HEK293T (cell line): ENCODE measurements around the gene GSTM4.

ENCODE experiments used
- CTCF ChIA-PET: fragments of 350-600 bp; formaldehyde crosslinking; extraction: SDS; loops from one replicate; lab custom pipeline; 2021; ENCODE audit warnings: antibody characterized with exemption, inconsistent platforms; lab: Yijun Ruan, JAX
- POLR2A ChIA-PET: fragments of 350-600 bp; formaldehyde crosslinking; extraction: SDS; loops from one replicate; lab custom pipeline; 2020; ENCODE audit warnings: antibody characterized with exemption, inconsistent platforms; lab: Yijun Ruan, JAX
- DNase-seq: peaks from one replicate; pipeline ENCODE4 v3.0.0; 2012; ENCODE audit warnings: mixed read lengths; ENCODE audit errors: extremely low spot score
- ARNT ChIP-seq: fragments of 450-650 bp; IDR thresholded peaks from 2 replicates; pipeline ENCODE4 v1.6.1; 2017; ENCODE audit warnings: mild to moderate bottlenecking
- BHLHE40 ChIP-seq: fragments of 450-650 bp; IDR thresholded peaks from 2 replicates; pipeline ENCODE4 v1.6.1; 2016; ENCODE audit warnings: mild to moderate bottlenecking, moderate library complexity, borderline replicate concordance
- CTBP1 ChIP-seq: fragments of 450-650 bp; IDR thresholded peaks from 2 replicates; pipeline ENCODE4 v1.6.1; 2016; ENCODE audit warnings: borderline replicate concordance
- ELF4 ChIP-seq: fragments of 450-650 bp; IDR thresholded peaks from 2 replicates; pipeline ENCODE4 v1.6.1; 2017; ENCODE audit warnings: antibody characterized with exemption
- FOXA1 ChIP-seq: fragments of 450-650 bp; IDR thresholded peaks from 2 replicates; pipeline ENCODE4 v1.6.1; 2016; ENCODE audit warnings: mild to moderate bottlenecking
- FOXK2 ChIP-seq: fragments of 450-650 bp; IDR thresholded peaks from 2 replicates; pipeline ENCODE4 v1.6.1; 2016; ENCODE audit warnings: mild to moderate bottlenecking
- FOXM1 ChIP-seq: fragments of 450-650 bp; IDR thresholded peaks from 2 replicates; pipeline ENCODE4 v1.6.1; 2017; ENCODE audit warnings: mild to moderate bottlenecking, borderline replicate concordance
- HDGF ChIP-seq: fragments of 450-650 bp; IDR thresholded peaks from 2 replicates; pipeline ENCODE4 v1.6.1; 2017; ENCODE audit warnings: antibody characterized with exemption, borderline replicate concordance
- L3MBTL2 ChIP-seq: fragments of 450-650 bp; conservative IDR thresholded peaks from 2 replicates; pipeline ENCODE4 v1.6.1; 2016; ENCODE audit warnings: mild to moderate bottlenecking
- LEF1 ChIP-seq: fragments of 450-650 bp; IDR thresholded peaks from 2 replicates; pipeline ENCODE4 v1.6.1; 2017; ENCODE audit warnings: mild to moderate bottlenecking, borderline replicate concordance
- NFRKB ChIP-seq: fragments of 450-650 bp; IDR thresholded peaks from 2 replicates; pipeline ENCODE4 v1.6.1; 2016; ENCODE audit warnings: mild to moderate bottlenecking, moderate library complexity
- SP1 ChIP-seq: fragments of 450-650 bp; IDR thresholded peaks from 2 replicates; pipeline ENCODE4 v1.6.1; 2017
- SUZ12 ChIP-seq: fragments of 450-650 bp; IDR thresholded peaks from 2 replicates; pipeline ENCODE4 v1.6.1; 2016; ENCODE audit warnings: mild to moderate bottlenecking
- TARDBP ChIP-seq: fragments of 450-650 bp; IDR thresholded peaks from 2 replicates; pipeline ENCODE4 v1.6.1; 2016
- ZNF384 ChIP-seq: fragments of 450-650 bp; IDR thresholded peaks from 2 replicates; pipeline ENCODE4 v1.6.1; 2016
- TF ChIP-seq, protein P1 (sequence below): fragments of 450-650 bp; IDR thresholded peaks from 2 replicates; pipeline ENCODE4 v1.6.1; 2016

GSTM4 gene

DNA sequence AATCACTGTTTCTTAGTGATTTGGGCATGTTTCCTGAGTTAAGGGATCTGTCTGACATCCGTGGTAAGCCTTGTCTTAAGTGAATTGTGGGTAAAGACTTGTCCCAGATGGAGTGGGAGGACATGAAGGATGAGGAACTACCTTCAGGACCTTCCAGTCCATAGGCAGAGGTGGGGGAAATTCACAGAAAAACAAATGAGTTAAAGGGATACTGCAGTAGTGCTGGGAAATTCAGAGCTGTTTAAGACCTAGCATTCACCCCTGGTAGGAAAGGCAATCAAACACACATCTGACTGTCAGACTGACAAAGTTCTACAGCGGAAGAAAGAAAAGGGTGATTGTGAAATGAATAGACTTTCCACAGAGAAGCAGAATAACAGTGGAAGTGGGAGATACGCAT, 39.5 kb upstream of the GSTM4 start:
- TF ChIP-seq ZNF384 (no peak), ELF4 (no peak), CTBP1 (no peak), BHLHE40 (no peak), HDGF (no peak), FOXK2 (no peak), FOXA1 (no peak), SUZ12 (no peak), ARNT (no peak), L3MBTL2 (no peak), TARDBP (no peak), NFRKB (no peak), FOXM1 (no peak), LEF1 (no peak), SP1 (no peak)
- TF ChIP-seq, protein P1, sequence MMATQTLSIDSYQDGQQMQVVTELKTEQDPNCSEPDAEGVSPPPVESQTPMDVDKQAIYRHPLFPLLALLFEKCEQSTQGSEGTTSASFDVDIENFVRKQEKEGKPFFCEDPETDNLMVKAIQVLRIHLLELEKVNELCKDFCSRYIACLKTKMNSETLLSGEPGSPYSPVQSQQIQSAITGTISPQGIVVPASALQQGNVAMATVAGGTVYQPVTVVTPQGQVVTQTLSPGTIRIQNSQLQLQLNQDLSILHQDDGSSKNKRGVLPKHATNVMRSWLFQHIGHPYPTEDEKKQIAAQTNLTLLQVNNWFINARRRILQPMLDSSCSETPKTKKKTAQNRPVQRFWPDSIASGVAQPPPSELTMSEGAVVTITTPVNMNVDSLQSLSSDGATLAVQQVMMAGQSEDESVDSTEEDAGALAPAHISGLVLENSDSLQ = no peak
- POLR2A ChIA-PET = interaction anchor here (2.4 kb wide), 1 partner anchor 68 kb away, joined by 16 read pairs; the partner anchor contains the start of gene GNAI3
- CTCF ChIA-PET = no interaction called here
- no peak for DNase-seq

- no peak for TF ChIP-seq ZNF384
- no peak for TF ChIP-seq BHLHE40
- no peak for TF ChIP-seq NFRKB
- no peak for TF ChIP-seq FOXK2
- no peak for TF ChIP-seq FOXA1
- no peak for TF ChIP-seq HDGF
- no peak for TF ChIP-seq ELF4
- TF ChIP-seq LEF1 = no peak
- no peak for TF ChIP-seq ARNT
- TF ChIP-seq, protein P1 = no peak
- TF ChIP-seq FOXM1 = no peak
- TF ChIP-seq TARDBP = no peak
- TF ChIP-seq CTBP1 = no peak
- no peak for TF ChIP-seq SP1
- TF ChIP-seq SUZ12 = no peak
- no peak for TF ChIP-seq L3MBTL2
- POLR2A ChIA-PET = interaction anchor here (2.4 kb wide), 1 partner anchor 69 kb away, joined by 16 read pairs; the partner anchor contains the start of gene GNAI3
- no peak for DNase-seq
- CTCF ChIA-PET = interaction anchor here (1.6 kb wide), 1 partner anchor 71 kb away, joined by 6 read pairs; no protein-coding TSS in a partner anchor
Observed at GRCh38 chr1:109617291-109617801, 38.6 kb upstream of the GSTM4 start.

GRCh38 chr1:109618661-109619575, 37.0 kb upstream of the GSTM4 start:
- CTCF ChIA-PET = interaction anchor here (0.8 to 1.8 kb wide), 4 partner anchors 12 to 73 kb away, joined by 3 to 6 read pairs (median 4); partner anchors contain the start of gene GNAI3
- DNase-seq = peak; percentile 38
- POLR2A ChIA-PET = interaction anchor here (0.6 to 2.4 kb wide), 6 partner anchors 8 to 73 kb away, joined by 3 to 52 read pairs (median 8); partner anchors contain the start of genes GNAI3 and GSTM2

DNA sequence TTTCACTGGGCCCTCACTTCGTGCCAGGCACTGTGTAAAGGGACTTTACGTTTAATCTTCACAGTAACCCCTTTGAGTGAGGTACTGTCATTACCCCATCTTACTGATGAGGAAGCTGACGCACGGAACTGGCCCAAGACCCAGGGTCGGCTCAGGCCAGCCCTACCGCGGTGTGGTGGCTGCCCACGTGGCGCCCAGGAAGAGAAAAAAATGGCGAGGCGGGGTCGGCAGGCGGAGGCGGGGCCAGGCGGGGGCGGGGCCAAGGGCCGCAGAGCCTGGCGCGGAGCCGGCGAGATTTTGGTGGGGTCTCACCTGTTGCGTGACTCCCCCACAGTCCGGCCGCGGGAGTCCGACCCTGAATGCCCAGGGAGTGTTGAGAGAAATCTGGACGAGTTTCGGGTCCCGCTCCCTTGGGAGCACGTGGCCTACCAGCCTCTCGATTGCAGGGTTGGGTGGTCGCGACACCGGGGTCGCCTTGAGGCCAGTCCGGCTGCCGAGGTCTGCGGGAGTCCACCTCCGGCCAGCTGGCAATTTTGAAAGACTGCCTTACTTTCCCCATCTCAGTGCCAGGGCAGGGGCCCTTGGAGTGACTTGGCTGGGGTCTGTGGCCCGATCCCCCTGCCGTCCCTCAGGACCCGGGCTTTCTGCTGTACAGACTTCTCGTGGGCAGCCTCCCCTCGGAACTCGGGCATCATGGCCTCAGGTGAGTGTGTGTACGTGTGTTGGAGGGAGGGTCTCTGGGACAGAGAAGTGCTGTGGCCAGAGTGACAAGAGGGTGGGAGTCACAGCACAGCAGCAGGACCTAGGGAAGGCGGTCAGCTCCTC, 36.1 kb upstream of the GSTM4 start, which contains the start of the genes AMPD2 and GNAT2:
AMPD2 (plus strand) TSS at position 262 of the 825 bp plus-strand sequence. CDS start 1,339 bp downstream, outside the sequence.
GNAT2 (minus strand) TSS at position 41 of the 825 bp plus-strand sequence. CDS start 6,746 bp downstream, outside the sequence.
- no peak for TF ChIP-seq CTBP1
- TF ChIP-seq SP1 = no peak
- no peak for TF ChIP-seq LEF1
- TF ChIP-seq L3MBTL2 = peak; percentile 89
- TF ChIP-seq TARDBP = no peak
- TF ChIP-seq ZNF384 = peak; percentile 96
- peak; percentile 44 for TF ChIP-seq ELF4
- TF ChIP-seq FOXM1 = no peak
- ChIA-PET POLR2A (interaction anchor here (0.6 to 2.4 kb wide), 16 partner anchors 9 to 384 kb away, joined by 3 to 52 read pairs (median 4); partner anchors contain the start of genes GNAI3, GPR61 and GSTM2), CTCF (interaction anchor here (0.5 to 1.8 kb wide), 7 partner anchors 11 to 235 kb away, joined by 3 to 6 read pairs (median 3); partner anchors contain the start of gene GNAI3)
- peak; percentile 96 for DNase-seq

More at GRCh38 chr1:109618661-109619575, 37.0 kb upstream of the GSTM4 start:
- TF ChIP-seq SUZ12 (no peak), SP1 (no peak), FOXM1 (no peak), HDGF (no peak), FOXA1 (no peak)

- ChIA-PET CTCF (interaction anchor here (0.5 to 1.8 kb wide), 8 partner anchors 10 to 847 kb away, joined by 3 to 6 read pairs (median 3); partner anchors contain the start of gene GNAI3), POLR2A (interaction anchor here (0.7 to 2.4 kb wide), 12 partner anchors 10 to 414 kb away, joined by 3 to 52 read pairs (median 3); partner anchors contain the start of genes GNAI3 and STRIP1)
- DNase-seq = peak; percentile 53
- no peak for TF ChIP-seq HDGF
- no peak for TF ChIP-seq SUZ12
- TF ChIP-seq NFRKB = no peak
- no peak for TF ChIP-seq SP1
- TF ChIP-seq L3MBTL2 = no peak
- TF ChIP-seq ARNT = no peak
- TF ChIP-seq FOXM1 = no peak
- no peak for TF ChIP-seq ZNF384
- no peak for TF ChIP-seq BHLHE40
- TF ChIP-seq ELF4 = no peak
- no peak for TF ChIP-seq TARDBP
- no peak for TF ChIP-seq FOXA1
Observed at GRCh38 chr1:109620401-109620791, 35.5 kb upstream of the GSTM4 start.
